Measurements from ENCODE around the gene SUSD3.

Gene SUSD3

GRCh38 chr9:93060746-93061259, 2.3 kb downstream of the SUSD3 start:
- TF ChIP-seq CTCF (IDR thresholded peaks at IDR 0.05; ENCODE audit: low read depth, low read length): no peak

GRCh38 chr9:93061260-93061751, 2.8 kb downstream of the SUSD3 start:
- H3K4me3 ChIP-seq (ENCODE audit: low read depth, low read length): no peak overlapping the region
- TF ChIP-seq CTCF (IDR thresholded peaks at IDR 0.05; ENCODE audit: low read depth, low read length): no peak

More at GRCh38 chr9:93060746-93061259, 2.3 kb downstream of the SUSD3 start:
- no peak overlapping the region for H3K4me3 ChIP-seq (ENCODE audit: low read depth, low read length)

- TF ChIP-seq CTCF (IDR thresholded peaks at IDR 0.05; ENCODE audit: low read depth, low read length): no peak
- no peak overlapping the region for H3K4me3 ChIP-seq (ENCODE audit: low read depth, low read length)
Observed at GRCh38 chr9:93061791-93062763, 3.6 kb downstream of the SUSD3 start.

DNA sequence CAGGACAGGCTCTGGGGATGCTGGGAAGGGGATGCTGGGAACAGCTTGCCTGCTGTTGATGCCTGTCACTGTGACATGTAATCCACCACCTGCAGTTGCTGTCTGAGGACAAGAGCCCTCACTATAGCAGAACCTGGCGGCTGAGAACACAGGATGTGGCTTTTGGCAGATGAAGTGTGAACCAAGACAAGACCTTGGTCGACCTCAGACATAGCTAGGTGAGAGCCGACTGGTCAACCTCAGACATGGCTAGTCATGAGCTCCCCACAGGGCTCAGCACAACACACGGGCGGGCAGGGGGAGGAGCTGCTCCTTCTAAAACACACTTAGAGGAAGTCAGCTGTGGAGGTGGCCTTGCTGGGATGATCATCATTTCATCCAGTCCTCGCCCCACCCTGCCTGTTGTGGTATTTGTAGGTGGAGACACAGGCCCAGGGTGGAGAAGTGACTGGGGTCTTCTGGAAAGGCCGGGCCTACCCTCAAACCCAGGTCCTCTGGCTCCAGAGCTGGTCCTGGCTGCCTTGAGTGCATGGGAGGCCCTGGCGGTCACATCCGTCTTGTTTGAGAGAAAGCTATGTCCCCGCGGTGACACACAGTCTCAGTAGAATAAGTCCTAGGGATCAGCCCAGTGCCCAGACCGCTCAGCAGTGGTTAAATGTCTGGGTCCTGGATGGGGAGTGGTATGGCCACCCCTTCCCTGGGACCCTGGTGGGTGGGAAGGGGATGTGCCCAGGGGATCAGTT, 6.1 kb downstream of the SUSD3 start:
- no peak overlapping the region for H3K4me3 ChIP-seq (ENCODE audit: low read depth, low read length)
- TF ChIP-seq CTCF (IDR thresholded peaks at IDR 0.05; ENCODE audit: low read depth, low read length): no peak

DNA sequence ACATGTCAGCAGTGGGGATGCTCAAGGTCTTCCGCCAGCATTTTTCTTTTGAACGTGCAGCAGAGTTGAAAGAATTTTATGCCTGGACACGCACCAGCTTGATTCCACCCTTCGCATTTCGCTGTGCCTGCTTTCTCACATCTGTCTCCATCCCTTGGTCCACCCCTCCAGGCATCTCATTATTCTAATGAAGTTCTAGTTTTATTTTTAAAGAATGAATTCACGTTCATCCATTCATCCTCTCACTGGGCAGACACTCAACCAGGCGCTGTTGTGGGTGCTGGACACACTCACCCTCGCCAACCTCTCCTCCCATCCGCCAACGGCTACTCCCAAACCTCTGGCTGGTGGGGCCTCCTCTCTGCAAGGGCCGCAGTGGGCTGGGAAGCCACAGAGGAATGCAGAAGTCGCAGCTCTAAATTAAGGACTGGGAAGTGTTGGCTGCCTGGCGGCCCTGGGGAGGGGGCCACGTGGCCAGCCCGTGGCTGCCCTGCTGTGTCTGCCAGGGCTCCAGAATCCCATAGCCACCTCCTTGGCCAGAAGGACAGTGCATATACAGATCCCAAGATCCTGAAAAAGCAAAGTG, 6.7 kb downstream of the SUSD3 start:
- no peak for TF ChIP-seq CTCF (IDR thresholded peaks at IDR 0.05; ENCODE audit: low read depth, low read length)
- H3K4me3 ChIP-seq (ENCODE audit: low read depth, low read length): no peak overlapping the region

DNA sequence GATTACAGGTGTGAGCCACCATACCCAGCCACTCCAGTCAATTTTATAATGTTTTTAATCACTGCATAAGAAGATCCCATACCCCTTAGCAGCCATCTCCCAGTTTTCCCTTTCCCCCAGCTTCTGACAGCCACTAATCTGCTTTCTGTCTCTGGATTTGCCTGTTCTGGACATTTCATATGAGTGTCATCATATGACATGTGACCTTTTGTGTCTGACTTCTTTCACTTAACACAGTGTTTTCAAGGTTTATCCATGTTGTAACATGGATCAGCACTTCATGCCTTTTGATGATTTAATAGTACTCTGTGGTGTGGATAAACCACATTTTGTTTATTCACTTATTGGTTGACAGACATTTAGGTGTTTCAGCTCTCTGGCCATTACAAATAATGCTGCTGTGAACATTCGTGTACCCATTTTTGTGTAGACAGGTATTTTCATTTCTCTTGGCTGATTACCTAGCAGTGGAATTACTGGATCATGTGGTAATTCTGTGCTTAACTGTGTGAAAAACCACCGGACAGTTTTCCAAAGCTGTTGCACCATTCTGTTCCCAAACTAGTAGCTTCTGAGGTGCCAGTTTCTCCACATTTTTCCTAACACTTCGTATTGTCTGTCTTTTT, 8.6 kb downstream of the SUSD3 start:
- no peak for TF ChIP-seq CTCF (IDR thresholded peaks at IDR 0.05; ENCODE audit: low read depth, low read length)
- no peak overlapping the region for H3K4me3 ChIP-seq (ENCODE audit: low read depth, low read length)
